ENCODE data around the gene NACA. TPM values are rescaled to one million over a fixed set of nuclear protein-coding genes. Genes with fewer than 3 reads are reported as not detected.

Gene NACA
- total and polyA plus RNA-seq, 2 of the 13 experiments (the other 11 are each of a cell fraction or from before 2014, with no cell fraction given), result 799 to 1,700 TPM

DNA sequence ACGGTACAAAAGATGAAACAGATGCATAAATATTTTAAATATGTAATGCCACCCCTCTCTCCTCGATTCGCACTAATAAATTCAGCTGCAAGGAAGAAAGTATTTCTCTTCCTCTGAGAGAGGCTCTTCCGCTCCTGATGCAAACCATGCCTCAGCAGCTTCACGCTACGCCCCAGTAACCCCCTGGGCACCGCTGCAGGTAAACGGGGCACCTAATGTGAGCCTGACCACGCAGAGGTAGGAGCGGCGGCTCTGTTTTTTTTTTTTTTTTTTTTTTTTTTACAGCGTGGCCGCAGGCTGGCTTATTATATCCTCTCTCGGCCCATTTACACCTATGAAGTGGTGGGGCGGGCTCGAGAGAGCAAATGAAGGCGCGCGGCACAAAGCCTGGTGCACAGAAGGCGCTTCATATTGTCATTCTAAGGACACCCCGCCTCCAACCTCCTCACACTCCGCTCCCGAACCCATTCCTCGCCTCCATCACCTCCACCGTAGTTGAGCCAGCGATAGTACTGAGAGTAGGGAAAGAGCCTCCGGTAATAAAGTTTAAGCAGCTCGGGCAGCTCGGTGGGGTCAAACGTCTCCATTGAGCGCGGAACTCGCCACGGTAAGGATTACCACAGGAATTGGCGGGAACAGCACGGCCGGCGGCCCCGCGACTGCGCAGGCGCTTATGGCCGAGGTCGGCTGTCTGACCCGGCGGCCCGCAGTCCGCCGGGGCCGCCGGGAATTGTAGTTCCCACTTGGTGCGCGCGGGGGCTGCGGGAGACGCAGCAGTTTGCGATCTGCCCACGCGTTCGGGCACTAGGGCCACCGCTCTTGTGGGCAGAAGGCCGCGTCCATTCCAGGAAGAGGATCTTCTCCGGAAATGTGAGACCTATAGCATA lies 26.9 kb upstream of the NACA start, which contains the start of gene PRIM1 (continued):
- TF ChIP-seq, protein P1, sequence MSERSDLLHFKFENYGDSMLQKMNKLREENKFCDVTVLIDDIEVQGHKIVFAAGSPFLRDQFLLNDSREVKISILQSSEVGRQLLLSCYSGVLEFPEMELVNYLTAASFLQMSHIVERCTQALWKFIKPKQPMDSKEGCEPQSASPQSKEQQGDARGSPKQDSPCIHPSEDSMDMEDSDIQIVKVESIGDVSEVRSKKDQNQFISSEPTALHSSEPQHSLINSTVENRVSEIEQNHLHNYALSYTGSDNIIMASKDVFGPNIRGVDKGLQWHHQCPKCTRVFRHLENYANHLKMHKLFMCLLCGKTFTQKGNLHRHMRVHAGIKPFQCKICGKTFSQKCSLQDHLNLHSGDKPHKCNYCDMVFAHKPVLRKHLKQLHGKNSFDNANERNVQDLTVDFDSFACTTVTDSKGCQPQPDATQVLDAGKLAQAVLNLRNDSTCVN (CRISPR knock-in tag; IDR thresholded peaks at IDR 0.05; ENCODE audit: borderline replicate concordance), result no peak
- TF ChIP-seq PHF21A (CRISPR knock-in tag; IDR thresholded peaks at IDR 0.05), result peak; percentile 62
- no peak for TF ChIP-seq SALL2 (CRISPR knock-in tag; IDR thresholded peaks at IDR 0.05)
- peak; percentile 60; the same call in 1 of the 2 replicates for TF ChIP-seq DMAP1 (CRISPR knock-in tag; IDR thresholded peaks at IDR 0.05)
- 0 out of 2 replicates have a peak, but pooled peaks have one; percentile 33 for TF ChIP-seq MED1 (CRISPR knock-in tag; IDR thresholded peaks at IDR 0.05)
- 0 out of 2 replicates have a peak, but pooled peaks have one; percentile 47 for TF ChIP-seq ERF (CRISPR knock-in tag; IDR thresholded peaks at IDR 0.05)
- peak; percentile 55 for TF ChIP-seq ZNF547 (CRISPR knock-in tag; IDR thresholded peaks at IDR 0.05)
- no peak for TF ChIP-seq PAWR (CRISPR knock-in tag; IDR thresholded peaks at IDR 0.05; ENCODE audit: borderline replicate concordance)
- TF ChIP-seq, protein P2, sequence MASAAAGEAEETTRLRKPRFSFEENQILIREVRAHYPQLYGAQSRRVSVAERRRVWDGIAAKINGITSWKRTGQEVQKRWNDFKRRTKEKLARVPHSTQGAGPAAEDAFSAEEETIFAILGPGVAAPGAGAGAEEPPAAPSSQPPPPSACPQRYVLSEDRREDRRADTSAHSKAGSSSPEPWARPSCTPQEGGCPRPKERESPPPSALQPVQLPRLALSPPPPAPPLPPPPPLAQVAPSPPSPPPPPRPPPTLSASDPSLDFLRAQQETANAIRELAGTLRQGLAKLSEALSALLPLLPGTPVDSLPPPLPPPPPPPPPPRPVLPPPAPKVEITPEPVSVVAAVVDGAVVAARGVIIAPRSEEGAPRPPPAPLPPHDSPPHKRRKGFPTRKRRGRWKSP (CRISPR knock-in tag; IDR thresholded peaks at IDR 0.05), result peak; percentile 84
- TF ChIP-seq ZNF20 (CRISPR knock-in tag; IDR thresholded peaks at IDR 0.05), result no peak
- TF ChIP-seq ZNF703 (CRISPR knock-in tag; IDR thresholded peaks at IDR 0.05; ENCODE audit: borderline replicate concordance), result no peak
- no peak for TF ChIP-seq JUNB (CRISPR knock-in tag; IDR thresholded peaks at IDR 0.05; ENCODE audit: borderline replicate concordance)
- peak; percentile 75 for TF ChIP-seq KDM2A (CRISPR knock-in tag; IDR thresholded peaks at IDR 0.05; ENCODE audit: borderline replicate concordance, low read depth)
- TF ChIP-seq, protein P3, sequence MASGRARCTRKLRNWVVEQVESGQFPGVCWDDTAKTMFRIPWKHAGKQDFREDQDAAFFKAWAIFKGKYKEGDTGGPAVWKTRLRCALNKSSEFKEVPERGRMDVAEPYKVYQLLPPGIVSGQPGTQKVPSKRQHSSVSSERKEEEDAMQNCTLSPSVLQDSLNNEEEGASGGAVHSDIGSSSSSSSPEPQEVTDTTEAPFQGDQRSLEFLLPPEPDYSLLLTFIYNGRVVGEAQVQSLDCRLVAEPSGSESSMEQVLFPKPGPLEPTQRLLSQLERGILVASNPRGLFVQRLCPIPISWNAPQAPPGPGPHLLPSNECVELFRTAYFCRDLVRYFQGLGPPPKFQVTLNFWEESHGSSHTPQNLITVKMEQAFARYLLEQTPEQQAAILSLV (CRISPR knock-in tag; IDR thresholded peaks at IDR 0.05; ENCODE audit: borderline replicate concordance), result peak; percentile 53; the same call in 1 of the 2 replicates
- TF ChIP-seq MIER3 (CRISPR knock-in tag; IDR thresholded peaks at IDR 0.05; ENCODE audit: borderline replicate concordance), result 0 out of 2 replicates have a peak, but pooled peaks have one; percentile 67
- no peak; the same call in 1 of the 2 replicates for TF ChIP-seq CHD2 (IDR thresholded peaks at IDR 0.05; ENCODE audit: low read depth, low read length)
- TF ChIP-seq, protein P4, sequence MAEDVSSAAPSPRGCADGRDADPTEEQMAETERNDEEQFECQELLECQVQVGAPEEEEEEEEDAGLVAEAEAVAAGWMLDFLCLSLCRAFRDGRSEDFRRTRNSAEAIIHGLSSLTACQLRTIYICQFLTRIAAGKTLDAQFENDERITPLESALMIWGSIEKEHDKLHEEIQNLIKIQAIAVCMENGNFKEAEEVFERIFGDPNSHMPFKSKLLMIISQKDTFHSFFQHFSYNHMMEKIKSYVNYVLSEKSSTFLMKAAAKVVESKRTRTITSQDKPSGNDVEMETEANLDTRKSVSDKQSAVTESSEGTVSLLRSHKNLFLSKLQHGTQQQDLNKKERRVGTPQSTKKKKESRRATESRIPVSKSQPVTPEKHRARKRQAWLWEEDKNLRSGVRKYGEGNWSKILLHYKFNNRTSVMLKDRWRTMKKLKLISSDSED (CRISPR knock-in tag; IDR thresholded peaks at IDR 0.05), result no peak
- no peak for TF ChIP-seq ZNF329 (CRISPR knock-in tag; IDR thresholded peaks at IDR 0.05; ENCODE audit: low read depth)
- no peak for TF ChIP-seq ZSCAN30 (CRISPR knock-in tag; IDR thresholded peaks at IDR 0.05)
- TF ChIP-seq, protein P5, sequence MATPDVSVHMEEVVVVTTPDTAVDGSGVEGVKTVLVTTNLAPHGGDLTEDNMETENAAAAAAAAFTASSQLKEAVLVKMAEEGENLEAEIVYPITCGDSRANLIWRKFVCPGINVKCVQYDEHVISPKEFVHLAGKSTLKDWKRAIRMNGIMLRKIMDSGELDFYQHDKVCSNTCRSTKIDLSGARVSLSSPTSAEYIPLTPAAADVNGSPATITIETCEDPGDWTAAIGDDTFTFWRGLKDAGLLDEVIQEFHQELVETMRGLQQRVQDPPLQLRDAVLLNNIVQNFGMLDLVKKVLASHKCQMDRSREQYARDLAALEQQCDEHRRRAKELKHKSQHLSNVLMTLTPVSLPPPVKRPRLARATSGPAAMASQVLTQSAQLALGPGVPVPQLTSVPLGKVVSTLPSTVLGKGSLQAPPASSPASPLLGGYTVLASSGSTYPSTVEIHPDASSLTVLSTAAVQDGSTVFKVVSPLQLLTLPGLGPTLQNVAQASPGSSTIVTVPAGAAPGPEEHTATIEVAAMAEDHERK (CRISPR knock-in tag; IDR thresholded peaks at IDR 0.05; ENCODE audit: low read depth), result peak; percentile 43; the same call in 1 of the 2 replicates
- no peak for TF ChIP-seq FIP1L1 (IDR thresholded peaks at IDR 0.05; ENCODE audit: borderline replicate concordance, insufficient read depth, low read depth, low read length)
- peak; percentile 72; the same call in 1 of the 2 replicates for TF ChIP-seq ZNF891 (CRISPR knock-in tag; IDR thresholded peaks at IDR 0.05)
- TF ChIP-seq NFIB (CRISPR knock-in tag; IDR thresholded peaks at IDR 0.05; ENCODE audit: borderline replicate concordance), result no peak
